Measurements from ENCODE around the gene TRMT11.
"Not testable (repeated sequence)": the region's sequence is repeated elsewhere in the genome, so short reads cannot be mapped to it uniquely, and the experiment has no call there.

The TRMT11 gene

GRCh38 chr6:125968493-125968892 is 17.8 kb upstream of the TRMT11 start:
- DNase-seq, result no peak
- Histone ChIP-seq H2AFZ (ENCODE audit: low read length) (no peak overlapping the region), H3K4me2 (ENCODE audit: low read depth, low read length) (no peak overlapping the region)

GRCh38 chr6:125970760-125971159 is 15.6 kb upstream of the TRMT11 start:
- Histone ChIP-seq H2AFZ (ENCODE audit: low read length) (no peak overlapping the region), H3K36me3 (replicated peaks; ENCODE audit: insufficient read depth, low read length) (no peaks in the 10 kb centered on the region; the same call in 1 of the 2 replicates), H3K79me2 (ENCODE audit: low read length) (no peaks in the 10 kb centered on the region), H3F3A (ENCODE audit: insufficient read depth, low read length) (no peaks in the 10 kb centered on the region), H3K4me1 (ENCODE audit: low read length) (no peaks in the 10 kb centered on the region), H3K9me3 (replicated peaks; ENCODE audit: insufficient read depth, low read length) (no peaks in the 10 kb centered on the region), H4K20me1 (ENCODE audit: insufficient read depth, low read length) (no peaks in the 10 kb centered on the region; the same call in 1 of the 2 replicates), H3K4me2 (ENCODE audit: low read depth, low read length) (no peak overlapping the region), H3K27me3 (replicated peaks; ENCODE audit: insufficient read depth, low read length) (no peaks in the 10 kb centered on the region), H3K4me3 (ENCODE audit: low read length) (no peak overlapping the region), H3K9me2 (replicated peaks; ENCODE audit: insufficient read depth, low read length) (no peaks in the 10 kb centered on the region), H3K27ac (ENCODE audit: low read length) (no peak overlapping the region), H3K9ac (ENCODE audit: low read length) (no peak overlapping the region)
- no peak for DNase-seq
- TF ChIP-seq, protein P1, sequence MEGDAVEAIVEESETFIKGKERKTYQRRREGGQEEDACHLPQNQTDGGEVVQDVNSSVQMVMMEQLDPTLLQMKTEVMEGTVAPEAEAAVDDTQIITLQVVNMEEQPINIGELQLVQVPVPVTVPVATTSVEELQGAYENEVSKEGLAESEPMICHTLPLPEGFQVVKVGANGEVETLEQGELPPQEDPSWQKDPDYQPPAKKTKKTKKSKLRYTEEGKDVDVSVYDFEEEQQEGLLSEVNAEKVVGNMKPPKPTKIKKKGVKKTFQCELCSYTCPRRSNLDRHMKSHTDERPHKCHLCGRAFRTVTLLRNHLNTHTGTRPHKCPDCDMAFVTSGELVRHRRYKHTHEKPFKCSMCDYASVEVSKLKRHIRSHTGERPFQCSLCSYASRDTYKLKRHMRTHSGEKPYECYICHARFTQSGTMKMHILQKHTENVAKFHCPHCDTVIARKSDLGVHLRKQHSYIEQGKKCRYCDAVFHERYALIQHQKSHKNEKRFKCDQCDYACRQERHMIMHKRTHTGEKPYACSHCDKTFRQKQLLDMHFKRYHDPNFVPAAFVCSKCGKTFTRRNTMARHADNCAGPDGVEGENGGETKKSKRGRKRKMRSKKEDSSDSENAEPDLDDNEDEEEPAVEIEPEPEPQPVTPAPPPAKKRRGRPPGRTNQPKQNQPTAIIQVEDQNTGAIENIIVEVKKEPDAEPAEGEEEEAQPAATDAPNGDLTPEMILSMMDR (IDR thresholded peaks at IDR 0.05; ENCODE audit: low read length), result no peak
- TF ChIP-seq EZH2phosphoT487 (IDR thresholded peaks at IDR 0.05; ENCODE audit: low read length) (no peak), EZH2 (optimal IDR thresholded peaks at IDR 0.05; ENCODE audit: low read depth, low read length) (no peak)

More at GRCh38 chr6:125968493-125968892, 17.8 kb upstream of the TRMT11 start:
- no peak overlapping the region for H3K4me3 ChIP-seq (ENCODE audit: low read length)
- no peaks in the 10 kb centered on the region for H3K36me3 ChIP-seq (replicated peaks; ENCODE audit: insufficient read depth, low read length)
- H3F3A ChIP-seq (ENCODE audit: insufficient read depth, low read length), result no peaks in the 10 kb centered on the region
- H3K27ac ChIP-seq (ENCODE audit: low read length), result no peak overlapping the region
- no peaks in the 10 kb centered on the region for H3K4me1 ChIP-seq (ENCODE audit: low read length)
- no peaks in the 10 kb centered on the region for H3K9me2 ChIP-seq (replicated peaks; ENCODE audit: insufficient read depth, low read length)
- H3K9ac ChIP-seq (ENCODE audit: low read length), result no peak overlapping the region
- H3K27me3 ChIP-seq (replicated peaks; ENCODE audit: insufficient read depth, low read length), result no peaks in the 10 kb centered on the region
- H3K9me3 ChIP-seq (replicated peaks; ENCODE audit: insufficient read depth, low read length), result no peaks in the 10 kb centered on the region
- TF ChIP-seq EZH2phosphoT487 (IDR thresholded peaks at IDR 0.05; ENCODE audit: low read length), result no peak
- TF ChIP-seq, protein P1 (IDR thresholded peaks at IDR 0.05; ENCODE audit: low read length), result no peak
- TF ChIP-seq EZH2 (optimal IDR thresholded peaks at IDR 0.05; ENCODE audit: low read depth, low read length), result no peak
- no peaks in the 10 kb centered on the region; the same call in 1 of the 2 replicates for H4K20me1 ChIP-seq (ENCODE audit: insufficient read depth, low read length)
- no peaks in the 10 kb centered on the region for H3K79me2 ChIP-seq (ENCODE audit: low read length)

DNA sequence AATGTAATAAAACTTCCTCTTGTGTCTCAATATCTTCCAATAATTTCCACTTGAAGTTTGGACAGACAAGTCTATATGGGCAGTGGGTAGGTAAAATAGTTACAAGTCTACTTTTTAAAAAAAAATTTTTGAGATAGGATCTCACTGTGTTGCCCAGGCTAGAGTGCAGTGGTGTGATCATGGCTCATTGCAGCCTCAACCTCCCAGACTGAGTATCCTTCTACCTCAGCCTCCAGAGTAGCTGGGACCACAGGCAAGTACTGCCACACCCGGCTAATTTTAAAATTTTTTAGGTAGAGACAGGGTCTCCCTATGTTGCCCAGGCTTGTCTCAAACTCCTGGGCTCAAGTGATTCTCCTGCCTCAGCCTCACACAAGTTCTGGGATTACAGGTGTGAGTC is 13.9 kb upstream of the TRMT11 start:
- not testable (repeated sequence) for H4K20me1 ChIP-seq (ENCODE audit: insufficient read depth, low read length); H3K36me3 ChIP-seq (replicated peaks; ENCODE audit: insufficient read depth, low read length); H2AFZ ChIP-seq (ENCODE audit: low read length)

GRCh38 chr6:125974214-125974866 is 12.0 kb upstream of the TRMT11 start:
- Histone ChIP-seq H2AFZ (ENCODE audit: low read length) (no peak overlapping the region), H3K27ac (ENCODE audit: low read length) (no peak overlapping the region), H4K20me1 (ENCODE audit: insufficient read depth, low read length) (no peaks in the 10 kb centered on the region), H3K36me3 (replicated peaks; ENCODE audit: insufficient read depth, low read length) (no peaks in the 10 kb centered on the region; the same call in 1 of the 2 replicates), H3K9me3 (replicated peaks; ENCODE audit: insufficient read depth, low read length) (no peaks in the 10 kb centered on the region), H3K79me2 (ENCODE audit: low read length) (no peaks in the 10 kb centered on the region), H3K4me3 (ENCODE audit: low read length) (no peak overlapping the region), H3K4me1 (ENCODE audit: low read length) (no peaks in the 10 kb centered on the region), H3K9me2 (replicated peaks; ENCODE audit: insufficient read depth, low read length) (no peaks in the 10 kb centered on the region), H3F3A (ENCODE audit: insufficient read depth, low read length) (no peaks in the 10 kb centered on the region), H3K4me2 (ENCODE audit: low read depth, low read length) (no peak overlapping the region), H3K27me3 (replicated peaks; ENCODE audit: insufficient read depth, low read length) (no peaks in the 10 kb centered on the region), H3K9ac (ENCODE audit: low read length) (no peak overlapping the region)
- TF ChIP-seq EZH2 (optimal IDR thresholded peaks at IDR 0.05; ENCODE audit: low read depth, low read length), result no peak
- TF ChIP-seq, protein P1 (IDR thresholded peaks at IDR 0.05; ENCODE audit: low read length), result peak; percentile 52
- peak; percentile 42 for DNase-seq

More for the DNA sequence above, 13.9 kb upstream of the TRMT11 start:
- H3K4me1 ChIP-seq (ENCODE audit: low read length); DNase-seq; H3K9me3 ChIP-seq (replicated peaks; ENCODE audit: insufficient read depth, low read length); H3F3A ChIP-seq (ENCODE audit: insufficient read depth, low read length); H3K79me2 ChIP-seq (ENCODE audit: low read length); H3K27ac ChIP-seq (ENCODE audit: low read length); H3K4me2 ChIP-seq (ENCODE audit: low read depth, low read length); H3K27me3 ChIP-seq (replicated peaks; ENCODE audit: insufficient read depth, low read length); H3K9me2 ChIP-seq (replicated peaks; ENCODE audit: insufficient read depth, low read length); H3K4me3 ChIP-seq (ENCODE audit: low read length); H3K9ac ChIP-seq (ENCODE audit: low read length): not testable (repeated sequence)
